Nephron progenitor cell (in vitro differentiated cells): Measurements from ENCODE around the gene SCAF8.

Experiments
- DNase-seq: peaks from one replicate; pipeline ENCODE4 v3.0.0; 2021
- H3K27ac Mint-ChIP-seq: 2 replicates; pipeline ENCODE4 v1.8.0; 2021; ENCODE audit warnings: mild to moderate bottlenecking, moderate library complexity, mixed read lengths
- H3K27me3 Mint-ChIP-seq: 2 replicates; pipeline ENCODE4 v1.8.0; 2021; ENCODE audit warnings: mild to moderate bottlenecking, low read depth, mixed read lengths; ENCODE audit not compliant: poor library complexity
- H3K36me3 Mint-ChIP-seq: 2 replicates; pipeline ENCODE4 v1.8.0; 2021; ENCODE audit warnings: low read depth, mixed read lengths
- H3K4me1 Mint-ChIP-seq: 2 replicates; pipeline ENCODE4 v1.8.0; 2021; ENCODE audit warnings: mixed read lengths
- H3K4me3 Mint-ChIP-seq: 2 replicates; pipeline ENCODE4 v1.8.0; 2021; ENCODE audit warnings: mild to moderate bottlenecking, moderate library complexity, mixed read lengths
- H3K9me3 Mint-ChIP-seq: 2 replicates; pipeline ENCODE4 v1.8.0; 2021; ENCODE audit warnings: mild to moderate bottlenecking, moderate library complexity, mixed read lengths
- CTCF ChIP-seq: fragments of 200-600 bp; sonication (generic); IDR thresholded peaks from 2 replicates; pipeline ENCODE4 v1.5.0; 2021; ENCODE audit warnings: antibody characterized with exemption

The SCAF8 gene

GRCh38 chr6:154696661-154697060 is 36.6 kb upstream of the SCAF8 start:
- H3K27ac Mint-ChIP-seq = peak overlapping the region; percentile 22
- no peak for DNase-seq
- peaks cover 13% of the 10 kb centered on the region for H3K4me1 Mint-ChIP-seq
- no peaks in the 10 kb centered on the region for H3K9me3 Mint-ChIP-seq
- no peak overlapping the region for H3K4me3 Mint-ChIP-seq
- no peak for TF ChIP-seq CTCF
- H3K36me3 Mint-ChIP-seq = no peaks in the 10 kb centered on the region
- H3K27me3 Mint-ChIP-seq = no peaks in the 10 kb centered on the region

DNA sequence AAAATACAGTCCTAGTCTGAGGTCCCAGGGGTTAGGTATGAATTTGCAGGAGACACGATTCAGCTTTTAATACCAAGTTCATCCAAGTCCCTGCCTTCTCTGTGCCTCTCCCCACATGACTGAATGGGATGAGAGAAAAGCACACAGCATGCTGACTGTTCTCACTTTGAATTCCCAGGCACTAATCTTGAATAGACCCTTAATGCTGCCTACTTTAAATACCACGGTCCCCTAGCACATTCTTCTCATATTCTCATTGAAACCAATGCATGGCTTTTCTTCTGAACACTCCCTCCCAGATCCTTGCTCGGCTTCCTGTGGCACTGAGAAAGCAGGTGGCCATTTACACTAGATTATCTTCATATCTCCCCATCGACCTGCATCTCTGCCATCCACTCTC is 30.1 kb upstream of the SCAF8 start:
- H3K27ac Mint-ChIP-seq = no peak overlapping the region
- no peaks in the 10 kb centered on the region for H3K9me3 Mint-ChIP-seq
- no peaks in the 10 kb centered on the region for H3K4me1 Mint-ChIP-seq
- no peak for TF ChIP-seq CTCF
- no peaks in the 10 kb centered on the region for H3K36me3 Mint-ChIP-seq
- H3K4me3 Mint-ChIP-seq = no peak overlapping the region
- peaks cover 7% of the 10 kb centered on the region for H3K27me3 Mint-ChIP-seq
- DNase-seq = no peak

- Mint-ChIP-seq H3K9me3 (no peaks in the 10 kb centered on the region), H3K27me3 (peaks cover 7% of the 10 kb centered on the region), H3K4me3 (no peak overlapping the region), H3K27ac (peak overlapping the region; percentile 52), H3K4me1 (no peaks in the 10 kb centered on the region), H3K36me3 (no peaks in the 10 kb centered on the region)
- TF ChIP-seq CTCF = no peak
- no peak for DNase-seq
Measured at GRCh38 chr6:154705471-154706113, 27.6 kb upstream of the SCAF8 start.

- no peak for TF ChIP-seq CTCF
- no peaks in the 10 kb centered on the region for H3K36me3 Mint-ChIP-seq
- DNase-seq = no peak
- no peak overlapping the region for H3K27ac Mint-ChIP-seq
- H3K4me1 Mint-ChIP-seq = no peaks in the 10 kb centered on the region
- peaks cover 7% of the 10 kb centered on the region for H3K27me3 Mint-ChIP-seq
- no peak overlapping the region for H3K4me3 Mint-ChIP-seq
- H3K9me3 Mint-ChIP-seq = no peaks in the 10 kb centered on the region
Measured at GRCh38 chr6:154706389-154706788, 26.8 kb upstream of the SCAF8 start.

GRCh38 chr6:154709621-154710020 is 23.6 kb upstream of the SCAF8 start:
- Mint-ChIP-seq H3K4me3 (no peak overlapping the region), H3K27me3 (peaks cover 7% of the 10 kb centered on the region)

More at GRCh38 chr6:154709621-154710020, 23.6 kb upstream of the SCAF8 start:
- Mint-ChIP-seq H3K36me3 (no peaks in the 10 kb centered on the region), H3K4me1 (no peaks in the 10 kb centered on the region), H3K9me3 (no peaks in the 10 kb centered on the region), H3K27ac (no peak overlapping the region)
- no peak for TF ChIP-seq CTCF
- no peak for DNase-seq
